Glutamatergic neuron (in vitro differentiated cells): ENCODE results near the gene TDRD5. TPM values are rescaled to one million over a fixed set of nuclear protein-coding genes. Genes with fewer than 3 reads are reported as not detected.

ENCODE experiments used
- DNase-seq: peaks from one replicate; pipeline ENCODE4 v3.0.0; 2022
- H3K27ac Mint-ChIP-seq: one replicate; pipeline ENCODE4 v1.8.0; 2020; ENCODE audit warnings: mild to moderate bottlenecking, mixed read lengths, inconsistent platforms; ENCODE audit not compliant: unreplicated experiment
- H3K27me3 Mint-ChIP-seq: one replicate; pipeline ENCODE4 v1.8.0; 2020; ENCODE audit warnings: mild to moderate bottlenecking, moderate library complexity, mixed read lengths, inconsistent platforms; ENCODE audit not compliant: unreplicated experiment
- H3K36me3 Mint-ChIP-seq: one replicate; pipeline ENCODE4 v1.8.0; 2020; ENCODE audit warnings: mild to moderate bottlenecking, mixed read lengths, inconsistent platforms; ENCODE audit not compliant: unreplicated experiment
- H3K4me1 Mint-ChIP-seq: one replicate; pipeline ENCODE4 v1.8.0; 2020; ENCODE audit warnings: mild to moderate bottlenecking, low read depth, mixed read lengths, inconsistent platforms; ENCODE audit not compliant: unreplicated experiment
- H3K4me3 Mint-ChIP-seq: one replicate; pipeline ENCODE4 v1.8.0; 2020; ENCODE audit warnings: mild to moderate bottlenecking, mixed read lengths, inconsistent platforms; ENCODE audit not compliant: unreplicated experiment
- H3K9me3 Mint-ChIP-seq: one replicate; pipeline ENCODE4 v1.8.0; 2020; ENCODE audit warnings: mild to moderate bottlenecking, moderate library complexity, mixed read lengths, inconsistent platforms; ENCODE audit not compliant: unreplicated experiment
- total RNA-seq: library from RNA; stranded (reverse); fragmentation: NEBNext Ultra II Directional; extraction: Animal tissue kit (Norgen Biotek cat#: 25700); gene quantifications from one replicate; pipeline ENCODE4 v1.2.1, GENCODE V29; 2021; ENCODE audit not compliant: unreplicated experiment
- TF ChIP-seq, protein P1 (sequence below): fragments of 200-600 bp; sonication (generic); IDR thresholded peaks from one replicate; pipeline ENCODE4 v1.5.0; 2021; ENCODE audit not compliant: partially characterized antibody, unreplicated experiment

Gene TDRD5
- total RNA-seq, 1 donor from 2014 or later = not detected

DNA sequence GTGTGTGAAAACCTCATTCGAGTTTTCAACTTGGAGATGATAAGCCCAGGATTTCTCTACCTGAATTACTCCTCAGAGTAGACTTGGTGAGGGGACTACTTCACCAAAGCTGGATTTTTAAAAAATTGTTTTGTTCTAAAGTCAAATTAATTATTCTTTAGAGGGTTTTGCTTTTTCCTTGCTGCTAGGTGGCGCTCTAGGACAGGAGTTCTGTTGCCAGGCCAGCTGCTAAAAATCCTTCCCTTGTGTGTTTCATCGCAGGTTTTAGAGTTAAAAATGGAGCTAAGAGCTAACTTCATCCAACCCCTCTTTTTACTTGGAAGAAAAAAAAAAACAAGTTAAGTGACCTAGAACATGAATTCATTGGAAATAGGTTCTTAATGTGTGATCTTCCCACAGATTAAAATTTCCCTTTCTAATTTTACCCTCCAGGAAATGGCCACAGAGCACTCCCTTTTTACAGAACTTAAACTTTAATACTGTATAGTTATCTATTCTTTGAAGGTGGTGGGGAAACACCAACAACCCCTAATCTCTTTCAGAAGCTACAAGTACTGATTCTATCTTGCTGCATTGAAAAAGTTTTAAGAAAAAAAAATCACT, 114.8 kb downstream of the TDRD5 start:
- peaks cover 6% of the 10 kb centered on the region for H3K4me1 Mint-ChIP-seq
- DNase-seq = peak; percentile 63
- no peaks in the 10 kb centered on the region for H3K9me3 Mint-ChIP-seq
- no peaks in the 10 kb centered on the region for H3K36me3 Mint-ChIP-seq
- TF ChIP-seq, protein P1, sequence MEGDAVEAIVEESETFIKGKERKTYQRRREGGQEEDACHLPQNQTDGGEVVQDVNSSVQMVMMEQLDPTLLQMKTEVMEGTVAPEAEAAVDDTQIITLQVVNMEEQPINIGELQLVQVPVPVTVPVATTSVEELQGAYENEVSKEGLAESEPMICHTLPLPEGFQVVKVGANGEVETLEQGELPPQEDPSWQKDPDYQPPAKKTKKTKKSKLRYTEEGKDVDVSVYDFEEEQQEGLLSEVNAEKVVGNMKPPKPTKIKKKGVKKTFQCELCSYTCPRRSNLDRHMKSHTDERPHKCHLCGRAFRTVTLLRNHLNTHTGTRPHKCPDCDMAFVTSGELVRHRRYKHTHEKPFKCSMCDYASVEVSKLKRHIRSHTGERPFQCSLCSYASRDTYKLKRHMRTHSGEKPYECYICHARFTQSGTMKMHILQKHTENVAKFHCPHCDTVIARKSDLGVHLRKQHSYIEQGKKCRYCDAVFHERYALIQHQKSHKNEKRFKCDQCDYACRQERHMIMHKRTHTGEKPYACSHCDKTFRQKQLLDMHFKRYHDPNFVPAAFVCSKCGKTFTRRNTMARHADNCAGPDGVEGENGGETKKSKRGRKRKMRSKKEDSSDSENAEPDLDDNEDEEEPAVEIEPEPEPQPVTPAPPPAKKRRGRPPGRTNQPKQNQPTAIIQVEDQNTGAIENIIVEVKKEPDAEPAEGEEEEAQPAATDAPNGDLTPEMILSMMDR = peak; percentile 84
- no peaks in the 10 kb centered on the region for H3K27me3 Mint-ChIP-seq
- no peak overlapping the region for H3K4me3 Mint-ChIP-seq
- H3K27ac Mint-ChIP-seq = no peak overlapping the region

DNA sequence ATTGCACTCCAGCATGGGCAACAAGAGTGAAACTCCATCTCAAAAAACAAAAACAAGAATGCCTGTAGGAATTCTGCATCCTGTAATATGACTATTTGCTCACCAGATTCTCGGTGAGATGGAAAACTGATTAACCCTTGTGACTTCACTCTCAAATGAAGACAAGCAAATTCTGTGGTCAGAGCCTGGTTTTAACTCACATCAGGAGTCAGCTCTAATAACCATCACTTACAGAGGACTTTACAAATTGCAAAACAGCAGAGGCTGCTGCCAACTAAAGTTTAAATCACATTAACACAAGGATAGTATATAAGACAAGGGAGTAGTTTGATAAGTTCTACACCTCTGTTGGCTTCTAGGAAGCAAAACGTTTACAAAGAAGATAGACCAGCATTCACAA, 115.8 kb downstream of the TDRD5 start:
- TF ChIP-seq, protein P1 = no peak
- Mint-ChIP-seq H3K27ac (no peak overlapping the region), H3K4me3 (no peak overlapping the region), H3K27me3 (no peaks in the 10 kb centered on the region), H3K4me1 (peaks cover 6% of the 10 kb centered on the region), H3K9me3 (no peaks in the 10 kb centered on the region), H3K36me3 (peaks cover 5% of the 10 kb centered on the region)
- no peak for DNase-seq

DNA sequence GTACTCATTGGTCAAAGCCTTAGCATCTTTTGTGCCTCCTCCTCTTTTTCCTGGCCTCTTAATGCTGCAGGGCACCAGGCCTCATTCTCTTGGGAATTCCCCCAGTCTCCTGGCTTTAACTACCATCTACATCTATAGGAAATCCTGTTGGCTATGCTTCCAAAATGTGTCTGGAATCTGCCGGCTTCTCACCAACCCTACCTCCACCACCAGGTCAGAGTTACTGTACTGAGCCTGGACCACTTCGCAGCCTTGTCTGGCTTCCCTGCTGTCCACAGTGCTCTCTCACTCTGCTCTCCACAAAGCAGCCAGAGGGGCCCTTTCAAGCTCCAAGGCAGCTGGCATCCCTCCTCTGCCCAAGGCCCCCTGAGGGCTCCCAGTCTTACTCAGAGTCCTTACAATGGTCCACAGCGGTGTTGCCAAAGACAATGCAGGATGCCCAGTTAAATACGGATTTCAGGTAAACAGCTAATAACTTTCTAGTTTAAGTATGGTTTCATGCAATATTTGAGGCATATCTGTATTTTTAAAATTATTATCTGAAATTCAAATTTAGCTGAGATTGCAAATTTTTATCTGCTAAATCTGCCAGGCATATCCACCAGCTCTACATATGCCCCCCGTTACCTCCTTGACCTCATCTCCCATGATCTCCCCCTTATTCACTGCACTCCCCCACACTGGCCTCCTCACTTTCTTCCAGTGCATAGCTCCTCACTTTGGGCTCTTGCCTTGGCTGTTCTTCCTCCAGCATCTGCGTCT, 117.0 kb downstream of the TDRD5 start:
- no peaks in the 10 kb centered on the region for H3K27me3 Mint-ChIP-seq
- peaks cover 11% of the 10 kb centered on the region for H3K36me3 Mint-ChIP-seq
- TF ChIP-seq, protein P1 = no peak
- H3K27ac Mint-ChIP-seq = no peak overlapping the region
- H3K4me3 Mint-ChIP-seq = no peak overlapping the region
- peaks cover 4% of the 10 kb centered on the region for H3K9me3 Mint-ChIP-seq
- no peak for DNase-seq
- H3K4me1 Mint-ChIP-seq = peaks cover 6% of the 10 kb centered on the region

DNA sequence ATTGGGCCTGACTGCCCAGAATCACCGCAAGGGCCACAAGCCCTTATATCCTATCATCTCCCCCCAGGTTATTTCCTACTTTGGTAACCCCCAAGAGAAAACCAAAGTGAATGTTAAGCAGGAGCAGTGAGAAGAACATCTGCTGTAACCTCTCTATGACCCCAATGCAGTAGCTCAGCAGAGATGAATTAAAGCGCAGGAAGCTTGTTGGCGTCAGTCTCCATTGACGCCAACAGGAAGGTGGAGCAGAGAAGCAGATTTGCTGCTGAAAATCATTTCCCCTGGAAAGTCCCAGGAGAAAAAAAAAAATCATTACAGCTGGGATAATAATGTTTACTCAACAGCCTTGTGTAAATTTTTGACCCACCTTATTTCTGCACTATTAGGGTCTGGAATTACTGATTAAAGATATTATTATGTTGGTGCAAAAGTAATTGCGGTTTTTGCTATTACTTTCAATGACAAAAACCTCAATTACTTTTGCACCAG, 118.3 kb downstream of the TDRD5 start:
- Mint-ChIP-seq H3K27me3 (no peaks in the 10 kb centered on the region), H3K9me3 (peaks cover 11% of the 10 kb centered on the region), H3K4me3 (no peak overlapping the region), H3K4me1 (peaks cover 6% of the 10 kb centered on the region), H3K27ac (no peak overlapping the region), H3K36me3 (peaks cover 12% of the 10 kb centered on the region)
- no peak for DNase-seq
- TF ChIP-seq, protein P1 = no peak

DNA sequence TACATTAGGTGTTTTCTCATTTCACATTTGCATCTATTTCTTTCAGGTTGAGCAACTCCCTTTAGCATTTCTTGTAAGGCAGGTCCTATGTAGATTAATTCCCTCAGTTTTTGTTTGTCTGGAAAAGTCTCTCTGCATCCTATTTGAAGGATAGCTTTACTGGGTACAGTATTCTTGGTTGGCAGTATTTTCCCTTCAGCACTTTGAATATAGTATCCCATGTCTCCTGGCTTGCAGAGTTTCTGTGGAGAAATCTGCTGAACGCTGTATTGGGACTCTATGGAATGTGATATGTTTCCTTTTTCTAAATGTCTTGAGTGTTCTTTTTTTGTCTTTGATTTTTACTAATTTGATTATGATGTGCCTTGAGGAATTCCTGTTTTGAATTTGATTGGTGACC, 122.5 kb downstream of the TDRD5 start:
- TF ChIP-seq, protein P1 = no peak
- peaks cover 14% of the 10 kb centered on the region for H3K9me3 Mint-ChIP-seq
- no peak overlapping the region for H3K27ac Mint-ChIP-seq
- H3K36me3 Mint-ChIP-seq = peaks cover 36% of the 10 kb centered on the region
- H3K27me3 Mint-ChIP-seq = no peaks in the 10 kb centered on the region
- peaks cover 3% of the 10 kb centered on the region for H3K4me1 Mint-ChIP-seq
- no peak overlapping the region for H3K4me3 Mint-ChIP-seq
- DNase-seq = no peak
